Ovary (tissue), 3 donors: ENCODE results near the gene STARD5.

Experiments used
- CTCF ChIP-seq, 3 donors: fragments of 450-650 bp in 2 of 3; fragments of 200-600 bp in 1 of 3; IDR thresholded peaks; one replicate each; pipeline versions ENCODE4 v1.5.1 to v1.8.0; 2016 to 2022; ENCODE audit warnings: antibody characterized with exemption in 3 of 3, mild to moderate bottlenecking in 1 of 3
- EP300 ChIP-seq: sonication (generic); formaldehyde crosslinking; IDR thresholded peaks from one replicate; pipeline ENCODE4 v1.6.1; 2017; ENCODE audit warnings: antibody characterized with exemption
- POLR2A ChIP-seq: fragments of 450-650 bp; IDR thresholded peaks from one replicate; pipeline ENCODE4 v1.6.1; 2017; ENCODE audit warnings: antibody characterized with exemption, mild to moderate bottlenecking, moderate library complexity
- donor health status: DM: no; HTN: no; CAD: no.

- TF ChIP-seq CTCF (IDR thresholded peaks at IDR 0.05) (no peak), EP300 (no peak), POLR2A (no peak)
Measured at GRCh38 chr15:81346611-81347010, 22.7 kb upstream of the STARD5 start.
